Measurements from ENCODE around the gene NUDT13. TPM values are rescaled to one million over a fixed set of nuclear protein-coding genes. Genes with fewer than 3 reads are reported as not detected.

The NUDT13 gene
- total and polyA plus RNA-seq, 3 donors from 2014 or later: 3.0 to 5.9 (median 5.6) TPM

- H3K27ac ChIP-seq: no peak overlapping the region
- H3K9me3 ChIP-seq: no peaks in the 10 kb centered on the region
- no peaks in the 10 kb centered on the region for H3K36me3 ChIP-seq (ENCODE audit: low read depth, missing control alignments)
- no peaks in the 10 kb centered on the region for H3K27me3 ChIP-seq
- DNase-seq: peak; percentile 64
- WGBS, 2 donors: 29 to 37% methylated on average over 5 of the region's 5 CpGs
- intact Hi-C loops (cut with DNase I; ENCODE audit: low total_unique reads): no loop called here
- TF ChIP-seq CTCF (IDR thresholded peaks at IDR 0.05) (peak; percentile 73 to 77 (median 76)), POLR2A (IDR thresholded peaks at IDR 0.05) (no peak)
- H3K4me1 ChIP-seq: peaks cover 11% of the 10 kb centered on the region
- no peak overlapping the region for H3K4me3 ChIP-seq
These were observed 48.9 kb downstream of the NUDT13 start for GRCh38 chr10:73159038-73159648.

- no peaks in the 10 kb centered on the region for H3K9me3 ChIP-seq
- 82 to 89% methylated on average over 1 of the region's 1 CpG for WGBS, 2 donors
- intact Hi-C loops (cut with DNase I; ENCODE audit: low total_unique reads): no loop called here
- H3K4me1 ChIP-seq: peaks cover 11% of the 10 kb centered on the region
- DNase-seq: no peak
- H3K27ac ChIP-seq: no peak overlapping the region
- no peak overlapping the region for H3K4me3 ChIP-seq
- no peak for TF ChIP-seq POLR2A (IDR thresholded peaks at IDR 0.05)
- TF ChIP-seq CTCF (IDR thresholded peaks at IDR 0.05): no peak
- no peaks in the 10 kb centered on the region for H3K27me3 ChIP-seq
- H3K36me3 ChIP-seq (ENCODE audit: low read depth, missing control alignments): no peaks in the 10 kb centered on the region
These were observed 50.8 kb downstream of the NUDT13 start for GRCh38 chr10:73161079-73161478.

- no peak overlapping the region for H3K4me3 ChIP-seq
- intact Hi-C loops (cut with DNase I; ENCODE audit: low total_unique reads): no loop called here
- H3K4me1 ChIP-seq: peaks cover 11% of the 10 kb centered on the region
- no peaks in the 10 kb centered on the region for H3K36me3 ChIP-seq (ENCODE audit: low read depth, missing control alignments)
- no peak overlapping the region for H3K27ac ChIP-seq
- DNase-seq: no peak
- 88 to 98% methylated on average over 3 of the region's 3 CpGs for WGBS, 2 donors
- TF ChIP-seq POLR2A (IDR thresholded peaks at IDR 0.05): no peak
- no peak for TF ChIP-seq CTCF (IDR thresholded peaks at IDR 0.05)
- H3K9me3 ChIP-seq: no peaks in the 10 kb centered on the region
- H3K27me3 ChIP-seq: no peaks in the 10 kb centered on the region
These were observed 51.4 kb downstream of the NUDT13 start for GRCh38 chr10:73161662-73162061.

- Histone ChIP-seq H3K4me1 (peaks cover 17% of the 10 kb centered on the region), H3K4me3 (no peak overlapping the region), H3K27me3 (no peaks in the 10 kb centered on the region), H3K27ac (no peak overlapping the region), H3K9me3 (no peaks in the 10 kb centered on the region), H3K36me3 (ENCODE audit: low read depth, missing control alignments) (no peaks in the 10 kb centered on the region)
- DNase-seq: no peak
- 95% methylated on average over 2 of the region's 2 CpGs for WGBS, 2 donors
- TF ChIP-seq CTCF (IDR thresholded peaks at IDR 0.05) (no peak), POLR2A (IDR thresholded peaks at IDR 0.05) (no peak)
- intact Hi-C loops (cut with DNase I; ENCODE audit: low total_unique reads): no loop called here
These were observed 52.8 kb downstream of the NUDT13 start for GRCh38 chr10:73163096-73163495.

- Histone ChIP-seq H3K9me3 (no peaks in the 10 kb centered on the region), H3K36me3 (ENCODE audit: low read depth, missing control alignments) (no peaks in the 10 kb centered on the region), H3K4me1 (peaks cover 9% of the 10 kb centered on the region), H3K27me3 (no peaks in the 10 kb centered on the region), H3K4me3 (peak overlapping the region; percentile 75 to 90), H3K27ac (peak overlapping the region in 1 of 2 donors; percentile 94)
- TF ChIP-seq POLR2A (IDR thresholded peaks at IDR 0.05): no peak
- no peak for TF ChIP-seq CTCF (IDR thresholded peaks at IDR 0.05)
- intact Hi-C loops (cut with DNase I; ENCODE audit: low total_unique reads): no loop called here
- no peak for DNase-seq
- 83% methylated on average over 2 of the region's 2 CpGs for WGBS, 2 donors
These were observed 56.7 kb downstream of the NUDT13 start for GRCh38 chr10:73166972-73167371.

Measured in testis (tissue), 3 donors.